Transverse colon (tissue), 4 donors: Measurements from ENCODE around the gene DDB1. TPM values are rescaled to one million over a fixed set of nuclear protein-coding genes. Genes with fewer than 3 reads are reported as not detected.

ENCODE experiments used
- DNase-seq: peaks from one replicate; pipeline ENCODE4 v3.0.0-alpha.2; 2019
- H3K27ac ChIP-seq, 4 donors: fragments of 200-600 bp; sonication (generic); 2 replicates each; pipeline ENCODE4 v1.5.1; 2016 to 2018; ENCODE audit warnings: inconsistent platforms in 4 of 4
- H3K27me3 ChIP-seq: fragments of 200-600 bp; sonication (generic); 2 replicates; pipeline ENCODE4 v1.5.1; 2017; ENCODE audit warnings: inconsistent platforms
- H3K36me3 ChIP-seq, 4 donors: fragments of 200-600 bp; sonication (generic); 2 replicates each; pipeline ENCODE4 v1.5.1; 2017 to 2019; ENCODE audit warnings: inconsistent platforms in 4 of 4
- H3K4me1 ChIP-seq, 4 donors: fragments of 200-600 bp; sonication (generic); 2 replicates each; pipeline ENCODE4 v1.5.1; 2017 to 2020; ENCODE audit warnings: inconsistent platforms in 4 of 4
- H3K4me3 ChIP-seq, 4 donors: fragments of 200-600 bp; sonication (generic); 1 replicate in 1 of 4; 2 replicates in 3 of 4; pipeline versions ENCODE4 v1.5.1 to v1.6.1; 2017 to 2019; ENCODE audit warnings: inconsistent platforms in 4 of 4
- H3K9me3 ChIP-seq, 2 donors: fragments of 200-600 bp; sonication (generic); 2 replicates each; pipeline ENCODE4 v1.5.1; 2017 to 2019; ENCODE audit warnings: inconsistent platforms in 2 of 2
- EP300 ChIP-seq: sonication (generic); formaldehyde crosslinking; IDR thresholded peaks from one replicate; pipeline ENCODE4 v1.6.1; 2017; ENCODE audit warnings: antibody characterized with exemption, low read depth
- POLR2A ChIP-seq: fragments of 450-650 bp; IDR thresholded peaks from one replicate; pipeline ENCODE4 v1.6.1; 2016; ENCODE audit warnings: antibody characterized with exemption, mild to moderate bottlenecking, moderate library complexity
- POLR2AphosphoS5 ChIP-seq, 3 donors: sonication (generic); formaldehyde crosslinking; IDR thresholded peaks; one replicate each; pipeline ENCODE4 v1.6.1; 2016; ENCODE audit warnings: antibody characterized with exemption in 3 of 3
- WGBS, 2 donors: methylation state at CpG; one replicate each; pipeline ENCODE4 v1.1.5; 2018; ENCODE audit warnings: low coverage in 1 of 2; 5-methylcytosine and 5-hydroxymethylcytosine counted together
- in situ Hi-C, 4 donors: fragments of 200-750 bp; cut with MboI; loops; one replicate each; pipeline versions ENCODE4 v1.15.0 to v1.15.1; 2017; ENCODE audit warnings: low sequenced_read_pairs in 3 of 4, low pct_ligation_motif_present in 1 of 4, low pct_unique_long_range_greater_than_20kb in 1 of 4
- intact Hi-C: fragments of 100-400 bp; cut with DNase I; formaldehyde crosslinking; loops from one replicate; pipeline ENCODE4 v1.15.1; 2023; ENCODE audit warnings: low total_unique reads
- total RNA-seq, 4 donors: library from RNA; depleted of rRNA; stranded (reverse); fragments of >200 nt; gene quantifications; one replicate each; pipeline ENCODE4 v1.1.0, GENCODE V29; 2016
- TF ChIP-seq, protein P1 (sequence below), 5 experiments: fragments of 200-600 bp in 3 of 5; fragments of 450-650 bp in 2 of 5; sonication (generic) in 3 of 5; IDR thresholded peaks; 1 replicate in 2 of 5; 2 replicates in 3 of 5; pipeline ENCODE4 v1.5.1; 2016 to 2017; ENCODE audit warnings: antibody characterized with exemption in 5 of 5, inconsistent platforms in 3 of 5, mild to moderate bottlenecking in 2 of 5, moderate library complexity in 1 of 5

DDB1 gene
- total RNA-seq, 4 donors from 2014 or later = 105 to 127 (median 123) TPM

DNA sequence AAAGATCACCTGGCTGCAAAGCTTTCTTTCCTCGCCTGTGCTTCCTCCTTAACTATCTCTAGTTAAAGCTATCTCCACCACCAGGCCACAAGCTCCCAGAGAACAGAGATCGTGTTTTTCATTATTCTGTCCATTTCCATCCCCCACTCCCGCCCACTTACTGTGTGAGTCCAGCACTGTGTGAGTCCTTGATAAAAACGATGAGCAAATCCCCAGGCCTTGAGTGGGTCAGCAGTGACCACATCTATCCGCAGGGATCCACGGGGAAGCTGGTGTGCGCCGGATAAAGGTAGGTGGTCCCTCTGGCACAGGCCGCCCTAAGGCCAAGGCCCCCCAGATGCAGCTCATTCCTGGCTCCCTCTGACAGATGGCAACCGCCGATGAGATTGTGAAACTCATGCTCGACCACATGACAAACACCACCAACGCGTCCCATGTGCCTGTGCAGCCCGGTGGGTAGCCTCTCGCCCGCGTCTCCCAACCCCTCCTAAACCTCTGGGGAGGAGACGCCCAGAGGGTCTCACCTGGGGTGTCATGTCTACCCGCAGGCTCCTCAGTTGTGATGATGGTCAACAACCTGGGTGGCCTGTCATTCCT lies 9.4 kb upstream of the DDB1 start:
- in situ Hi-C loops (loop anchor here in 1 of 4 donors (25.0 kb wide), 1 partner anchor 505 kb away; the partner anchor contains the start of gene CCDC86), intact Hi-C loops (no loop called here)
- no peak for TF ChIP-seq POLR2A
- TF ChIP-seq POLR2AphosphoS5 (IDR thresholded peaks at IDR 0.05) = no peak
- TF ChIP-seq, protein P1, sequence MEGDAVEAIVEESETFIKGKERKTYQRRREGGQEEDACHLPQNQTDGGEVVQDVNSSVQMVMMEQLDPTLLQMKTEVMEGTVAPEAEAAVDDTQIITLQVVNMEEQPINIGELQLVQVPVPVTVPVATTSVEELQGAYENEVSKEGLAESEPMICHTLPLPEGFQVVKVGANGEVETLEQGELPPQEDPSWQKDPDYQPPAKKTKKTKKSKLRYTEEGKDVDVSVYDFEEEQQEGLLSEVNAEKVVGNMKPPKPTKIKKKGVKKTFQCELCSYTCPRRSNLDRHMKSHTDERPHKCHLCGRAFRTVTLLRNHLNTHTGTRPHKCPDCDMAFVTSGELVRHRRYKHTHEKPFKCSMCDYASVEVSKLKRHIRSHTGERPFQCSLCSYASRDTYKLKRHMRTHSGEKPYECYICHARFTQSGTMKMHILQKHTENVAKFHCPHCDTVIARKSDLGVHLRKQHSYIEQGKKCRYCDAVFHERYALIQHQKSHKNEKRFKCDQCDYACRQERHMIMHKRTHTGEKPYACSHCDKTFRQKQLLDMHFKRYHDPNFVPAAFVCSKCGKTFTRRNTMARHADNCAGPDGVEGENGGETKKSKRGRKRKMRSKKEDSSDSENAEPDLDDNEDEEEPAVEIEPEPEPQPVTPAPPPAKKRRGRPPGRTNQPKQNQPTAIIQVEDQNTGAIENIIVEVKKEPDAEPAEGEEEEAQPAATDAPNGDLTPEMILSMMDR (IDR thresholded peaks at IDR 0.05) = no peak
- no peak for TF ChIP-seq EP300
- 90 to 93% methylated on average over 5 to 20 of the region's 20 CpGs for WGBS, 2 donors
- Histone ChIP-seq H3K27me3 (no peaks in the 10 kb centered on the region), H3K9me3 (no peaks in the 10 kb centered on the region), H3K27ac (no peak overlapping the region), H3K4me1 (peaks cover 0 to 14% (median 7%) of the 10 kb centered on the region in 4 donors), H3K36me3 (no peaks in the 10 kb centered on the region), H3K4me3 (no peak overlapping the region)
- DNase-seq = no peak

DNA sequence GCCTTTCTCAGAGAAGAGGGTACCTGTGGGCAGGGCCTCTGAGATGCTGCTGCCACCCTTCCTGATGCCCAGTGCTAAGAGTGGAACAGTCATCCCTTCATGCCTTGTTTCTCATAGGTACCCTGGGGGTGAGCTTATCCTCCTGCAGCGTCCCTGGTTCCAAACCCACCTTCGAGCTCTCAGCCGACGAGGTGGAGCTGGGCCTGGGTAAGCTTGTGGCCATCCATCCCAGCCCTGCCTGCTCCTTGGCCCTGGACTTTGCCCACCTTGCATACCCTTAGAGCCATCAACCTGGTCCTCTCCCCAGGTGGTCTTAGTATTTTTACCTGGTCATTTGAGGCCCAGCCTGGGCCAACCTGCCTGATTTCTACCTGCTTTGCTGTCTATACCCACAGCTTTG lies 8.8 kb upstream of the DDB1 start:
- H3K27me3 ChIP-seq = no peaks in the 10 kb centered on the region
- peaks cover 0 to 10% (median 4%) of the 10 kb centered on the region in 4 donors for H3K4me1 ChIP-seq
- intact Hi-C loops (no loop called here), in situ Hi-C loops (loop anchor here in 1 of 4 donors (25.0 kb wide), 1 partner anchor 504 kb away; the partner anchor contains the start of gene CCDC86)
- no peaks in the 10 kb centered on the region for H3K36me3 ChIP-seq
- 100% methylated on average over 4 of the region's 4 CpGs; no CpG with 5 or more reads in 1 of the 2 donors for WGBS, 2 donors
- no peak for TF ChIP-seq EP300
- no peak for TF ChIP-seq POLR2A
- TF ChIP-seq, protein P1 (IDR thresholded peaks at IDR 0.05) = no peak
- no peak for TF ChIP-seq POLR2AphosphoS5 (IDR thresholded peaks at IDR 0.05)
- H3K9me3 ChIP-seq = no peaks in the 10 kb centered on the region
- DNase-seq = no peak
- H3K27ac ChIP-seq = no peak overlapping the region
- H3K4me3 ChIP-seq = no peak overlapping the region

DNA sequence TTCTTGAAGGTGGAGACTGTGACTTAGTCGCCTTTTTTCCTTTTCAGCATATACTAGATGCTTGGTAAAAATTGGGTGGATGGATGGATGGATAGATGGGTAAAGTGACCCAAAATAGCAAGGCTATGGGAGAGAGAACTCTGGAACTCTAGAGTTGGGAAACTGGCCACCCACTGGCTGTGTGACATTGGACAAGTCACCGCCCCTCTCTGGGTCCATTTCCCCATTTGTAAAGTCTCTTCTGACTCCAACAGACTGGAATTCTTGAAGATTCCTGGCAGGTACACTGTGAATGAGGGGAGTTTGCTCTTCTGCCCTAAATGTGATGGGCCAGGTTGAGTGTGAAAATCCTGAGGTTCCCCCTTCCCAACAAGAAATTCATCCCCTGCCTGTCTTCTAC lies 8.1 kb upstream of the DDB1 start:
- DNase-seq = no peak
- Histone ChIP-seq H3K9me3 (no peaks in the 10 kb centered on the region), H3K27ac (no peak overlapping the region), H3K4me3 (no peak overlapping the region), H3K4me1 (peaks cover 0 to 8% (median 3%) of the 10 kb centered on the region in 4 donors), H3K36me3 (no peaks in the 10 kb centered on the region), H3K27me3 (no peaks in the 10 kb centered on the region)
- no peak for TF ChIP-seq EP300
- TF ChIP-seq, protein P1 (IDR thresholded peaks at IDR 0.05) = no peak
- in situ Hi-C loops (loop anchor here in 1 of 4 donors (25.0 kb wide), 1 partner anchor 504 kb away; the partner anchor contains the start of gene CCDC86), intact Hi-C loops (no loop called here)
- 100% methylated on average over 2 of the region's 2 CpGs for WGBS, 2 donors

- peaks cover 0 to 13% (median 4%) of the 10 kb centered on the region in 4 donors for H3K4me1 ChIP-seq
- in situ Hi-C loops (loop anchor here (5.0 to 25.0 kb wide), 3 partner anchors 45 to 502 kb away; partner anchors contain the start of gene CCDC86 (in 1 of the 4)), intact Hi-C loops (no loop called here)
- H3K4me3 ChIP-seq = no peak overlapping the region
- no peak for DNase-seq
- H3K27me3 ChIP-seq = no peaks in the 10 kb centered on the region
- H3K36me3 ChIP-seq = no peaks in the 10 kb centered on the region
- no peaks in the 10 kb centered on the region for H3K9me3 ChIP-seq
- TF ChIP-seq, protein P1 (IDR thresholded peaks at IDR 0.05) = no peak
- TF ChIP-seq POLR2AphosphoS5 (IDR thresholded peaks at IDR 0.05) = no peak
- no peak for TF ChIP-seq EP300
- no peak for TF ChIP-seq POLR2A
- WGBS, 2 donors = 79 to 92% methylated on average over 4 of the region's 4 CpGs
- no peak overlapping the region for H3K27ac ChIP-seq
Observed at GRCh38 chr11:61339490-61339878, 6.6 kb upstream of the DDB1 start.
